Neuronal stem cell (in vitro differentiated cells): ENCODE data around the gene CEL.

Experiments used
- DNase-seq: peaks from one replicate; pipeline ENCODE4 v3.0.0-alpha.2; 2013; ENCODE audit warnings: low spot score
- H2AFZ ChIP-seq: one replicate; pipeline ENCODE4 v1.6.1; 2013; ENCODE audit warnings: mild to moderate bottlenecking, low read length, inconsistent platforms
- H2AK5ac ChIP-seq: 2 replicates; pipeline ENCODE4 v1.6.1; 2013; ENCODE audit warnings: low read depth, mild to moderate bottlenecking, inconsistent platforms, low read length, moderate library complexity, mixed read lengths
- H2BK120ac ChIP-seq: 2 replicates; pipeline ENCODE4 v1.6.1; 2013; ENCODE audit warnings: low read depth, mild to moderate bottlenecking, inconsistent platforms, low read length, moderate library complexity, mixed read lengths
- H2BK12ac ChIP-seq: one replicate; pipeline ENCODE4 v1.6.1; 2013; ENCODE audit warnings: low read length, inconsistent platforms
- H2BK15ac ChIP-seq: 2 replicates; pipeline ENCODE4 v1.6.1; 2013; ENCODE audit warnings: mild to moderate bottlenecking, low read length, inconsistent platforms, mixed read lengths
- H2BK5ac ChIP-seq: one replicate; pipeline ENCODE4 v1.6.1; 2013; ENCODE audit warnings: inconsistent platforms, mild to moderate bottlenecking, low read length, moderate library complexity
- H3K14ac ChIP-seq: one replicate; pipeline ENCODE4 v1.6.1; 2013; ENCODE audit warnings: low read length, inconsistent platforms
- H3K18ac ChIP-seq: 2 replicates; pipeline ENCODE4 v1.6.1; 2013; ENCODE audit warnings: low read length, inconsistent platforms
- H3K23ac ChIP-seq: 2 replicates; pipeline ENCODE4 v1.6.1; 2013; ENCODE audit warnings: low read depth, mild to moderate bottlenecking, mixed read lengths, low read length, inconsistent platforms; ENCODE audit not compliant: poor library complexity
- H3K27ac ChIP-seq: replicated peaks from 3 replicates; pipeline ENCODE4 v1.5.1; 2013; ENCODE audit warnings: low read length, inconsistent platforms
- H3K27me3 ChIP-seq, 3 experiments: 2 replicates each; pipeline ENCODE4 v1.6.1; 2013; ENCODE audit warnings: low read length in 3 of 3, mild to moderate bottlenecking in 2 of 3, inconsistent platforms in 1 of 3, low read depth in 1 of 3, mixed read lengths in 1 of 3, moderate library complexity in 1 of 3; ENCODE audit not compliant: control insufficient read depth in 3 of 3, insufficient read depth in 3 of 3
- H3K36me3 ChIP-seq, 2 donors: replicated peaks in 1 of 2; 2 replicates each; pipeline ENCODE4 v1.6.1; 2013; ENCODE audit warnings: low read length in 2 of 2; ENCODE audit not compliant: control insufficient read depth in 2 of 2, insufficient read depth in 2 of 2
- H3K4ac ChIP-seq: 2 replicates; pipeline ENCODE4 v1.6.1; 2013; ENCODE audit warnings: inconsistent platforms, mild to moderate bottlenecking, low read length, moderate library complexity
- H3K4me1 ChIP-seq, 2 donors: 1 replicate in 1 of 2; 2 replicates in 1 of 2; pipeline ENCODE4 v1.6.1; 2013; ENCODE audit warnings: low read length in 2 of 2, low read depth in 1 of 2; ENCODE audit not compliant: control insufficient read depth in 2 of 2, insufficient read depth in 1 of 2
- H3K4me2 ChIP-seq: one replicate; pipeline ENCODE4 v1.6.1; 2013; ENCODE audit warnings: mild to moderate bottlenecking, low read length, inconsistent platforms; ENCODE audit not compliant: insufficient read depth, poor library complexity, severe bottlenecking
- H3K4me3 ChIP-seq, 2 donors: 2 replicates each; pipeline ENCODE4 v1.5.1; 2013; ENCODE audit warnings: low read length in 2 of 2, mild to moderate bottlenecking in 2 of 2, inconsistent platforms in 1 of 2, moderate library complexity in 1 of 2
- H3K79me1 ChIP-seq: one replicate; pipeline ENCODE4 v1.6.1; 2013; ENCODE audit warnings: low read depth, mild to moderate bottlenecking, inconsistent platforms, low read length, moderate library complexity
- H3K9ac ChIP-seq: one replicate; pipeline ENCODE4 v1.6.1; 2013; ENCODE audit warnings: mild to moderate bottlenecking, low read depth, low read length, inconsistent platforms; ENCODE audit not compliant: poor library complexity
- H3K9me3 ChIP-seq, 2 donors: replicated peaks in 1 of 2; 2 replicates each; pipeline versions ENCODE3 to v1.6.1; 2013; ENCODE audit warnings: low read length in 2 of 2, mild to moderate bottlenecking in 2 of 2, inconsistent platforms in 1 of 2, low read depth in 1 of 2, mixed read lengths in 1 of 2, moderate library complexity in 1 of 2; ENCODE audit not compliant: control insufficient read depth in 2 of 2, insufficient read depth in 1 of 2
- H4K8ac ChIP-seq: one replicate; pipeline ENCODE4 v1.6.1; 2013; ENCODE audit warnings: low read depth, mild to moderate bottlenecking, inconsistent platforms, low read length, moderate library complexity
- H4K91ac ChIP-seq: one replicate; pipeline ENCODE4 v1.6.1; 2013; ENCODE audit warnings: low read length, low read depth, mild to moderate bottlenecking, inconsistent platforms; ENCODE audit not compliant: poor library complexity
- WGBS, 2 donors: extraction: QIAGEN DNeasy Blood & Tissue Kit; methylation state at CpG; one replicate each; pipeline ENCODE4 v1.1.7; 2013; ENCODE audit warnings: missing lambda C conversion rate in 2 of 2, mixed read lengths in 1 of 2; ENCODE audit not compliant: insufficient read length in 2 of 2, insufficient replicate concordance in 1 of 2; ENCODE audit errors: extremely low coverage in 2 of 2; 5-methylcytosine and 5-hydroxymethylcytosine counted together

CEL gene

GRCh38 chr9:133113163-133113948, 51.6 kb downstream of the CEL start:
- Histone ChIP-seq H3K14ac (no peak overlapping the region), H4K91ac (no peak overlapping the region), H3K18ac (no peak overlapping the region), H3K9me3 (no peaks in the 10 kb centered on the region), H2AK5ac (no peak overlapping the region), H3K27me3 (no peaks in the 10 kb centered on the region), H3K4me2 (no peak overlapping the region), H3K23ac (peak overlapping the region; percentile 12), H3K4ac (no peak overlapping the region), H3K9ac (peak overlapping the region; percentile 45), H2BK12ac (no peak overlapping the region), H2BK5ac (no peak overlapping the region), H3K4me1 (peaks cover 30 to 33% of the 10 kb centered on the region in 2 donors), H2AFZ (no peak overlapping the region), H2BK120ac (no peak overlapping the region), H3K79me1 (peaks cover 32% of the 10 kb centered on the region), H3K27ac (no peak overlapping the region), H4K8ac (no peak overlapping the region), H2BK15ac (no peak overlapping the region), H3K4me3 (no peak overlapping the region), H3K36me3 (peaks cover 22 to 39% of the 10 kb centered on the region in 2 donors)
- WGBS, 2 donors, result no CpG with 5 or more reads among the region's 19 CpGs
- no peak for DNase-seq

GRCh38 chr9:133113949-133114885, 52.4 kb downstream of the CEL start:
- Histone ChIP-seq H3K27me3 (no peaks in the 10 kb centered on the region), H3K9ac (peak overlapping the region; percentile 13), H2BK15ac (no peak overlapping the region), H2AK5ac (no peak overlapping the region), H3K4me1 (peaks cover 38 to 39% of the 10 kb centered on the region in 2 donors), H3K79me1 (peaks cover 34% of the 10 kb centered on the region), H3K9me3 (no peaks in the 10 kb centered on the region), H4K8ac (no peak overlapping the region), H2BK5ac (no peak overlapping the region), H3K18ac (peak overlapping the region; percentile 27), H3K4me2 (no peak overlapping the region), H3K4ac (no peak overlapping the region), H3K27ac (no peak overlapping the region), H4K91ac (no peak overlapping the region), H2BK12ac (peak overlapping the region; percentile 42), H2AFZ (no peak overlapping the region), H3K4me3 (no peak overlapping the region), H3K23ac (peak overlapping the region; percentile 44), H3K14ac (peak overlapping the region; percentile 12), H3K36me3 (peaks cover 15 to 31% of the 10 kb centered on the region in 2 donors), H2BK120ac (no peak overlapping the region)
- no peak for DNase-seq
- no CpG with 5 or more reads among the region's 20 CpGs for WGBS, 2 donors

GRCh38 chr9:133114886-133115603, 53.3 kb downstream of the CEL start:
- Histone ChIP-seq H3K4ac (no peak overlapping the region), H2AFZ (no peak overlapping the region), H2BK120ac (no peak overlapping the region), H2AK5ac (no peak overlapping the region), H3K27me3 (peaks cover 0 to 1% (median 0%) of the 10 kb centered on the region in 3 experiments), H3K79me1 (peaks cover 38% of the 10 kb centered on the region), H3K36me3 (peaks cover 13 to 22% of the 10 kb centered on the region in 2 donors), H4K91ac (no peak overlapping the region), H3K4me3 (no peak overlapping the region), H3K18ac (peak overlapping the region; percentile 29), H4K8ac (no peak overlapping the region), H2BK15ac (no peak overlapping the region), H3K9me3 (no peaks in the 10 kb centered on the region), H3K27ac (no peak overlapping the region), H3K4me1 (peaks cover 47% of the 10 kb centered on the region in 2 donors), H3K4me2 (no peak overlapping the region), H2BK5ac (no peak overlapping the region), H3K23ac (peak overlapping the region; percentile 44), H3K9ac (peak overlapping the region; percentile 54), H2BK12ac (no peak overlapping the region), H3K14ac (peak overlapping the region; percentile 47)
- no peak for DNase-seq
- WGBS, 2 donors, result no CpG with 5 or more reads among the region's 19 CpGs
